Small intestine (tissue), 7 donors: ENCODE measurements around the gene UBE2E2. TPM values are rescaled to one million over a fixed set of nuclear protein-coding genes. Genes with fewer than 3 reads are reported as not detected.

Source experiments
- DNase-seq, 2 donors: peaks; one replicate each; pipeline versions ENCODE4 v3.0.0 to v3.0.0-alpha.2; 2013
- FAIRE-seq: peaks from 2 replicates; lab custom pipeline; 2012; peaks lifted over from hg19 to GRCh38; lab: Jason Lieb, UNC
- H3K27ac ChIP-seq, 3 donors: one replicate each; pipeline ENCODE4 v1.5.1; 2013; ENCODE audit warnings: low read length in 2 of 3, mild to moderate bottlenecking in 2 of 3, control low read depth in 1 of 3, inconsistent platforms in 1 of 3, low read depth in 1 of 3, moderate library complexity in 1 of 3
- H3K27me3 ChIP-seq, 3 donors: one replicate each; pipeline ENCODE4 v1.6.1; 2013; ENCODE audit warnings: low read length in 3 of 3, inconsistent platforms in 1 of 3; ENCODE audit not compliant: control insufficient read depth in 3 of 3, insufficient read depth in 3 of 3
- H3K36me3 ChIP-seq, 3 donors: one replicate each; pipeline ENCODE4 v1.6.1; 2013; ENCODE audit warnings: low read length in 3 of 3, inconsistent platforms in 1 of 3, low read depth in 1 of 3, mild to moderate bottlenecking in 1 of 3, moderate library complexity in 1 of 3; ENCODE audit not compliant: control insufficient read depth in 3 of 3, insufficient read depth in 2 of 3
- H3K4me1 ChIP-seq, 3 donors: one replicate each; pipeline ENCODE4 v1.6.1; 2013; ENCODE audit warnings: low read length in 2 of 3, inconsistent platforms in 1 of 3, low read depth in 1 of 3, mild to moderate bottlenecking in 1 of 3, moderate library complexity in 1 of 3; ENCODE audit not compliant: control insufficient read depth in 3 of 3, insufficient read depth in 2 of 3
- H3K4me3 ChIP-seq, 3 donors: one replicate each; pipeline ENCODE4 v1.5.1; 2013; ENCODE audit warnings: low read length in 3 of 3, control low read depth in 1 of 3, inconsistent platforms in 1 of 3, low read depth in 1 of 3, mild to moderate bottlenecking in 1 of 3, moderate library complexity in 1 of 3
- H3K9me3 ChIP-seq, 2 donors: one replicate each; pipeline ENCODE4 v1.6.1; 2013; ENCODE audit warnings: low read depth in 1 of 2, low read length in 1 of 2; ENCODE audit not compliant: control insufficient read depth in 2 of 2, insufficient read depth in 1 of 2
- WGBS, 3 donors: extraction: QIAGEN DNeasy Blood & Tissue Kit; methylation state at CpG; one replicate each; pipeline ENCODE4 v1.1.7; 2013; 5-methylcytosine and 5-hydroxymethylcytosine counted together
- polyA plus RNA-seq, 4 donors: library from polyadenylated mRNA; stranded (reverse) in 3 of 4; unstranded in 1 of 4; fragments of 200-250 nt in 3 of 4; fragments of 120-200 nt in 1 of 4; gene quantifications; one replicate each; pipeline versions ENCODE4 v1.2.1 to v1.2.3, GENCODE V29; 2013
- donor health status: healthy with polysubstance abuse.
- donor health status: control.
- donor health status: control.
- donor health status: Bipolar disorder and iron deficiency.
- donor health status: healthy.

The UBE2E2 gene
- polyA plus RNA-seq, 4 donors: 1.1 to 10.2 (median 7.7) TPM

DNA sequence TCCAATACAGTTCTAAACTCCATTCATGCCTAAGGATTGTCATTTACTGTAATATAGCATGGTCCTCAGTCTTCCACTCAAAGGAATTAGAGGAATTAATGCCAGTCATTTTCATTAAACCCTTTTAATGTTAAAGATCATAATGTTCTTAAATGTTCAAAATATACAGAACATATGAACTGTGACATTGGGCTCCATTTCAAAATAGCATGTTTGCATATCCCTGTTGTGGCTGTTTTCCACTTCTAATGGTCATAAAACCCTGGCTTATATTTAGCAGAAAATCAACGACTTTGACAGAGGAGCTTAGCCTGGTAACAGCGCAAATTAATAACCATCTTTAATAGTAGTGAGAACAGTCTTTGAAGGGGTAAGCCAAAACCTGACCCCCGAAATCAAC lies 260.7 kb downstream of the UBE2E2 start:
- Histone ChIP-seq H3K27me3 (no peaks in the 10 kb centered on the region), H3K36me3 (no peaks in the 10 kb centered on the region), H3K9me3 (peaks cover 0 to 5% of the 10 kb centered on the region in 2 donors), H3K4me1 (no peaks in the 10 kb centered on the region), H3K4me3 (no peak overlapping the region), H3K27ac (no peak overlapping the region)
- FAIRE-seq (no peak), DNase-seq (no peak)
- WGBS, 3 donors: 80 to 86% (median 83%) methylated on average over 3 of the region's 3 CpGs

DNA sequence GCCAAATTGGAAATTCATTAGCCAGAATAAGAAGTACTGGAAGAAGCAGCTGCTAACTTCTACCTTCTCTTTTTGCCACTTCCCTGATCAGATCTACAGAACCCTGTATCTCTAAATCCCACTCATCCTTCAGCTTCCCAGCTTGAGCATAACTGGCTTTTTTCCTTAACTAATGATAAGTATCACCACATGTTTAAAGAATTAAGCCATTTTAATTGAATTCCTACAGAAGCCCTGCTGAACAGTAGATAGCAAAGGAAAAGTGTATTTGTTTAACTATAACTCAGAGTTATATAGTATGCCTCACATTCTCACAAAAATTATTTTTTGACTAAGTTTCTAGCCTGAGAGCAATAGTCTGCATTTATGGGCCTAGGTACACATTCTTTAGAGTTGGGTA lies 262.4 kb downstream of the UBE2E2 start:
- H3K36me3 ChIP-seq: no peaks in the 10 kb centered on the region
- peaks cover 0 to 5% of the 10 kb centered on the region in 2 donors for H3K9me3 ChIP-seq
- FAIRE-seq (no peak), DNase-seq (no peak)
- no peak overlapping the region for H3K4me3 ChIP-seq
- no peak overlapping the region for H3K27ac ChIP-seq
- no peaks in the 10 kb centered on the region for H3K4me1 ChIP-seq
- peaks cover 0 to 2% (median 0%) of the 10 kb centered on the region in 3 donors for H3K27me3 ChIP-seq

DNA sequence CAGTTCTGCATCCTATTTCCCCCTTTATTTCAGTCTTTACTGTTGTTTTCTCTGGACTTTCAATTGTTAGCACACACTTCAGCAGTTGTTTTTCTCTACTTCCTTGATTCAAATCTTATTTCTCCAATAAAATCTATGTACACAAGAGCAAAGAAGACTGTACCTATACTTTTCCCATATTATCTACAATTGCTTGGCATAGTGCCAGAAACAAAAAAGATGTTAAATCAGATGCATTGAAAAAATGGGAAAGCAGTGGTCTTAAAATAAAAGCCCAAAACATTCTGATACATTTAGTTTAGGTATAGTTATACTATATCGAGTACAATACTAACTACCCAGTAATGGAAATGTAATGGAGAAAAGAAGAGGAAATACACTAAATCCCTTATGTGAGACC lies 265.1 kb downstream of the UBE2E2 start:
- Histone ChIP-seq H3K4me3 (no peak overlapping the region), H3K27ac (no peak overlapping the region), H3K27me3 (peaks cover 0 to 2% (median 0%) of the 10 kb centered on the region in 3 donors), H3K4me1 (no peaks in the 10 kb centered on the region), H3K36me3 (no peaks in the 10 kb centered on the region), H3K9me3 (peaks cover 0 to 5% of the 10 kb centered on the region in 2 donors)
- 91 to 92% (median 91%) methylated on average over 1 of the region's 1 CpG for WGBS, 3 donors
- FAIRE-seq: no peak
- DNase-seq: no peak

DNA sequence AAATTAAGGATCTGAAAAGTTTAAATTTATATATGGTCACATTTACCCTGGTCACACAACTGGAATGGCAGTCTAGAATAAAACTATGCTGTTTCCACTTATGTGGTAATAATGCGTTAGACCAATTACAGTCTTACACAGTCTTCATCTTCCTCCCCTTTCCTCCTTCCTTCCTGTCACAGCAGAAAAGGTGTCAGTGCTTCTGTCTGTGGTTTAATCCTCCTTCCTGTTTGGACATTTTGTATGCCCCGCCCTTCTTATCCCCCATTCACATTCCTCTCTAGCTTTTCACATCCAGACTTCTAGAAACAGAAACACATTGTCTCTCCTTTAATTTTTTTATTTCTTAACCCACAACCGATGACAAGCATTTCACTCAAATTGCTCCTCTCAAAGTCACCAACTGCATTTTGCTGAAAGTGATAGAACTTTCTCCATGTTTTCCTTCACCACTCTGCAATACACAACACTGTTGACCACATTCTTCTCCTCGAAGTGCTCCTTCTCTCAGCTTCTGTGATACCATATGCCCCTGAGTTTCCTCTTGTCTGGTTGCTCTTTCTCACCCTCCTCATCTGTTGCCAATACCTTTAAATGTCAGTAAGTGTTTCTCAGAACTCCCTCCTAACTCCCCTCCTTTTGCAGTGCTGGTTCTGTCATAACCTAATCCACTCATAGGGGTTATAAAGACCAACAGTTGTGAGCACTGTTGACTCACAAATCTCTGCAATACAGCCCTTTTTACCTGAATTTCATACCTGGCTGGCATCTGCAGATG lies 271.6 kb downstream of the UBE2E2 start:
- Histone ChIP-seq H3K27me3 (peaks cover 0 to 1% (median 0%) of the 10 kb centered on the region in 3 donors), H3K4me3 (no peak overlapping the region), H3K27ac (no peak overlapping the region), H3K36me3 (no peaks in the 10 kb centered on the region), H3K4me1 (no peaks in the 10 kb centered on the region), H3K9me3 (peaks cover 2 to 11% of the 10 kb centered on the region in 2 donors)
- WGBS, 3 donors: 79 to 85% (median 84%) methylated on average over 4 of the region's 4 CpGs
- FAIRE-seq: no peak
- no peak for DNase-seq

DNA sequence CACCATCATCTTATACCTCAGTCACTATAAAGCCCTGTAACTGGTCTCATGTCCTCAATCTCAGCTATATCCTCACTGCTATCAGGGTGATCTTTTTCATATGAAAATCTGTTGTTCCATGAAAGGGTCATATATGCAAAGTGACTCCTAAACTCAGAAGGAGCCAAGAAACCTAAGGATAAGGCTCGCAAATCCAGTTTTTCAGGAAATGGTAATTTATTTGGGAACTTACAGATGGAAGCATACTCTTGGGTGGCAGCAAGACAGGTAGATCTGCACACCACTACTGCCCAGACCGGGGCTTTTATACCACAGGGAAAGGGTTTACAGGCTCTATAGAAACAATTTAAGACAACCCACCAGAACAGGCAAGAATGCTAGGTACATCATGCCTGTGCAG lies 272.3 kb downstream of the UBE2E2 start:
- Histone ChIP-seq H3K4me3 (no peak overlapping the region), H3K4me1 (no peaks in the 10 kb centered on the region), H3K27me3 (no peaks in the 10 kb centered on the region), H3K36me3 (no peaks in the 10 kb centered on the region), H3K27ac (no peak overlapping the region), H3K9me3 (peaks cover 3 to 16% of the 10 kb centered on the region in 2 donors)
- WGBS, 3 donors: 73 to 95% (median 86%) methylated on average over 2 of the region's 2 CpGs
- DNase-seq: no peak
- no peak for FAIRE-seq

DNA sequence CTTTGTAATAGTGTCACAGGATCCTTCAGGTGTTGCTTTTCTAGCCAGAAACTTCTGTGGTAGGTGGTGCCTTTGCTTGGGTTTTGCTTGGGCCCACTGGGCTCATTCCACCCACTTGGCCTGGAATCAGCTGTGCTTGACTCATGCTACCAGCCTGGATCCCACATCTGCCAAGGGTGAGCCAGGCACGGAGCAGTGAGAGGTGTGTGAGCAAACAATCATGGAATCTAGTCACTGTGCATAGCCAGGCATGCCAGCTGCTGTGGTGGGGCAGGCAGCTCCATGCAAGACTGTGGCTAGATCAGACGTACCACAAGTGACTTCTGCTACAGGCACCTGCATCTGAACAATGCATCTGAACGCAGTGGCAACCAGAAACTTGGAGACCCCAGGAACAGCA lies 275.9 kb downstream of the UBE2E2 start:
- no peak overlapping the region for H3K4me3 ChIP-seq
- DNase-seq (no peak), FAIRE-seq (no peak)
- no peaks in the 10 kb centered on the region for H3K36me3 ChIP-seq
- no peaks in the 10 kb centered on the region for H3K27me3 ChIP-seq
- H3K9me3 ChIP-seq: peaks cover 3 to 16% of the 10 kb centered on the region in 2 donors
- H3K4me1 ChIP-seq: no peaks in the 10 kb centered on the region
- no peak overlapping the region for H3K27ac ChIP-seq
- 84 to 91% (median 84%) methylated on average over 3 of the region's 3 CpGs for WGBS, 3 donors

DNA sequence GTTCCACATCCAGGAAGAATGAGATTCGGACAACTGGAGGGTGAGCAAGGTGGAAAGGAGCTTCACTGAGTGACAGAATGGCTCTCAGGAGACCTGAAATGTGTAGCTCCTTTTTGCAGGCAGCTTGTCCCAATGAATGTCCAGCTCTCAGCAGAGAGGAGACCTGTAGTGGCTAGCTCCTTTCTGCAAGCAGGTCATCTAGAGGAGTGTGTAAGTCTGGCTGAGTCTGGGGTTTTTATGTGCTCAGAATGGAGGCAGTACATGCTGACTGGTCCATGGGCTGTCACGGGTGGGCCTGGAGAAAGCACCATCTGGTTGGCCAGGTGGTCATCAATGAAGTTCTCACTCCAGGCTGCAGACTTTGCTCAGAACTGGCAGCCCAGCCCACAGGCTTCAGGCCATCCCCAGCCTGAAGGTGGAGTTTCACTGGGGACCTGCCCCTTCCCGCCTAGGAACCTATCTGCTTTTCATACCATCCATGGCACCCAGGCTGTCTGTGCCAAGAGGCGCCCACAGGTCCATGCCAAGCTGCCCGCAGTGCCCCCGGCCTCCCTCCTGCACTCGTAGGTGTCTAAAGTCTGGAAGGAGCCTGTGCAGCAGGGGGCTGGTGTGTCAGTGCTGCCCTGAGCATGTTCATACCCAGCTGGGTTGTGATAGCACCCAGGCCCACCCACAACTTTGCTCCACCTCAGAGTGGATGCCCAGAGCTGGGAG lies 276.6 kb downstream of the UBE2E2 start:
- Histone ChIP-seq H3K27me3 (no peaks in the 10 kb centered on the region), H3K9me3 (peaks cover 3 to 16% of the 10 kb centered on the region in 2 donors), H3K4me1 (no peaks in the 10 kb centered on the region), H3K27ac (no peak overlapping the region), H3K4me3 (no peak overlapping the region), H3K36me3 (no peaks in the 10 kb centered on the region)
- 82 to 88% (median 84%) methylated on average over 7 of the region's 7 CpGs for WGBS, 3 donors
- DNase-seq: no peak
- FAIRE-seq: no peak

DNA sequence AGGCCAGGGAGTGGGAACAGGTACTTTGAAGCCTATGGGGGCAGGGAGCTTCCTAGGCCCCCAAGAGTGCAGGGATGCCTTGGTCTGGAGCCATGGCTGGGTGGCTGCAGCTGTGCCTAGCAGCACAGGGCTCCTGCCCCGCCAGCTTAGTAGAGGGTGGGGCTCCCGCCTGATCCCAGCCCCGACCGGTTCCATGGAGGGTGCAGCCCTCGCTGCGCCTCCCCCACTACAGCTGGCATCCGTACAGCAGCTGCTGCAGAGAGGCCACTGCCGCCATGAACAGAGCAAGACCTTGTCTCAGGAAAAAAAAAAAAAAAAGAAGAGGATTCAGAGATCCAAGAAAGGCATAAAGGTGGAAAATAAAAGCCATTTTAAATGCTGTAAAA lies 277.2 kb downstream of the UBE2E2 start:
- no peak for DNase-seq
- Histone ChIP-seq H3K27ac (no peak overlapping the region), H3K4me3 (no peak overlapping the region), H3K36me3 (no peaks in the 10 kb centered on the region), H3K9me3 (peaks cover 3 to 19% of the 10 kb centered on the region in 2 donors), H3K4me1 (no peaks in the 10 kb centered on the region), H3K27me3 (no peaks in the 10 kb centered on the region)
- WGBS, 3 donors: 92 to 95% (median 94%) methylated on average over 8 of the region's 8 CpGs
- no peak for FAIRE-seq
